ENCODE data around the gene PKIB.

- TF ChIP-seq CTCF (IDR thresholded peaks at IDR 0.05), result no peak
- no peak for TF ChIP-seq POLR2A (IDR thresholded peaks at IDR 0.05)
These were observed 10.7 kb downstream of the PKIB start for GRCh38 chr6:122620902-122621301.

Measured in esophagus squamous epithelium (tissue), 4 donors.